Activated T-cell treated with anti-CD3 and anti-CD28 coated beads, Interleukin-2, amount 50 U/mL, for 72 hours (primary cell): ENCODE data around the gene CRYBA4. TPM values are rescaled to one million over a fixed set of nuclear protein-coding genes. Genes with fewer than 3 reads are reported as not detected.
"Not testable (repeated sequence)": the region's sequence is repeated elsewhere in the genome, so short reads cannot be mapped to it uniquely, and the experiment has no call there.

Experiments used
- ATAC-seq, 2 donors: fragments of 150-1000 bp; cut with Tn5 transposase; replicated peaks in 1 of 2; 2 replicates each; pipeline ENCODE4 v1.10.0; 2021; ENCODE audit warnings: moderate library complexity in 2 of 2, mild to moderate bottlenecking in 1 of 2
- DNase-seq, 2 donors: peaks; one replicate each; pipeline ENCODE4 v3.0.0; 2021 to 2022; ENCODE audit warnings: mixed read lengths in 1 of 2
- H3K27ac Mint-ChIP-seq: one replicate; pipeline ENCODE4 v1.8.0; 2022; ENCODE audit warnings: mild to moderate bottlenecking, moderate library complexity, mixed read lengths
- H3K27me3 Mint-ChIP-seq: one replicate; pipeline ENCODE4 v1.8.0; 2022; ENCODE audit warnings: low read depth, mixed read lengths
- H3K36me3 Mint-ChIP-seq, 2 donors: one replicate each; pipeline ENCODE4 v1.8.0; 2022; ENCODE audit warnings: mixed read lengths in 2 of 2, mild to moderate bottlenecking in 1 of 2; ENCODE audit not compliant: insufficient read depth in 2 of 2
- H3K4me1 Mint-ChIP-seq: one replicate; pipeline ENCODE4 v1.8.0; 2022; ENCODE audit warnings: low read depth, mixed read lengths
- H3K4me3 Mint-ChIP-seq, 2 donors: one replicate each; pipeline ENCODE4 v1.8.0; 2022; ENCODE audit warnings: mild to moderate bottlenecking in 2 of 2, mixed read lengths in 2 of 2, moderate library complexity in 2 of 2
- H3K9me3 Mint-ChIP-seq, 2 donors: one replicate each; pipeline ENCODE4 v1.8.0; 2022; ENCODE audit warnings: mixed read lengths in 2 of 2
- total RNA-seq, 2 donors: library from RNA; stranded (reverse); gene quantifications; one replicate each; pipeline ENCODE4 v1.2.3, GENCODE V29; 2022

CRYBA4 gene
- total RNA-seq, 2 donors from 2014 or later: 0.63 TPM; not detected in 1

DNA sequence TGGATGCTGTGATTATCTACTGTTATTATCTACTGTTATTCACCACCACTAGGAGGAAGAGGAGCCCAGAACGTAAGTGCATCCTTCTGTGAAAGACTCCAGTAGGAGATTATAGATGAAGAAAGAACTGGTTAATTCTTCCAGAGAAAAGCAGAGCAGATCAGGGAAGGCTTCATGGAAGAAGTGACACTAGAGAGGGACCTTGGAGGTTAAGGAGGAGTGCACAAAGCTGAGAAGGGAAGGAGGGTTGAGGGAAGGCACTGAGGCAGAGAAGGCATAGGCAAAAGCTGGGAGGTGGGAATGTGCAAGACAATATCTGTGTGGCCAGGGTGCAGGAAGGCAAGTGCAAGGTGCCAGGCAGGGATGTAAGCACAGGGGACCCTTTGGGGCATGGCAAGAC, 17.4 kb upstream of the CRYBA4 start:
- Mint-ChIP-seq H3K27ac (no peak overlapping the region), H3K27me3 (no peaks in the 10 kb centered on the region), H3K4me3 (no peak overlapping the region), H3K9me3 (no peaks in the 10 kb centered on the region), H3K4me1 (no peaks in the 10 kb centered on the region), H3K36me3 (no peaks in the 10 kb centered on the region)
- ATAC-seq (no peak), DNase-seq (no peak)

DNA sequence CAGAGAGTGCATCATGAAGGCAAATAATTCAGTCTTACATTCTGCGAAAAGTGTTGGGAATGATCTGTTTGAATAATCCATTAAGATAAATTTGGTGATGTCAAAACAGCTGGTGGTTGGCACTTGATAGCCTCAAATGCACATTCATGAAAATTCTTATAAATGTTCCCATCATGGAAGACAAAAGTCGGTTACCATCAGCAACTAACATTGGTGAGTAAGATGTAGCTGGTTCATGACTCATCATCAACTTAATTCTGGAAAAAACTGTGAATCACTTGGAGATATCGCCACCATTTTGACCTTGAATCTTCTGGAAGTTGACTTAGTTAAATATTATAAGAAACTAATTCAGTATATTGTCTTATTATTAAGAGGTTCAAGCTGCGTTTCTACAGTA, 15.2 kb upstream of the CRYBA4 start:
- H3K27me3 Mint-ChIP-seq: no peaks in the 10 kb centered on the region
- H3K27ac Mint-ChIP-seq: no peak overlapping the region
- DNase-seq (no peak), ATAC-seq (no peak)
- H3K36me3 Mint-ChIP-seq: no peaks in the 10 kb centered on the region
- H3K4me1 Mint-ChIP-seq: peaks cover 10% of the 10 kb centered on the region
- no peak overlapping the region for H3K4me3 Mint-ChIP-seq
- H3K9me3 Mint-ChIP-seq: no peaks in the 10 kb centered on the region

DNA sequence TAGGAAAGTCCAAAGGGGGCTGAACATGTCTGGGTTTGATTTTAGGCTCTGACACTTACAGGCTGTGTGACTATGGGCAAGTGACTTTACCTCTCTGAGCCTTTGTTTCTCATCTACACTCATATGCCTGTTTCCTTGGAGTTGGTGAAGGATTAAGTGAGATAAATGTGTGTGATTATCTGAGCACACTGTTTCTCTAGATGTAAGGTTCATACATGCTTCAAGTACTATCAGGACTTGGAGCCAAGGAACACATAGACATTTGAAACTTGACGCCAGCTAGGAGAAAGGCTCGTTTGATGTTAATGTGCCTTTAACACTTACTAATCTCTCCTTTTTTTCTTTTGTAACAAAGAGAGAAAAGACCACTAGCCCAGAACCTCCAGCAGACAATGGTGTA, 13.6 kb upstream of the CRYBA4 start:
- DNase-seq (no peak), ATAC-seq (no peak)
- no peaks in the 10 kb centered on the region for H3K9me3 Mint-ChIP-seq
- no peaks in the 10 kb centered on the region for H3K36me3 Mint-ChIP-seq
- peaks cover 7% of the 10 kb centered on the region for H3K27me3 Mint-ChIP-seq
- no peak overlapping the region for H3K4me3 Mint-ChIP-seq
- H3K4me1 Mint-ChIP-seq: peaks cover 10% of the 10 kb centered on the region
- no peak overlapping the region for H3K27ac Mint-ChIP-seq

DNA sequence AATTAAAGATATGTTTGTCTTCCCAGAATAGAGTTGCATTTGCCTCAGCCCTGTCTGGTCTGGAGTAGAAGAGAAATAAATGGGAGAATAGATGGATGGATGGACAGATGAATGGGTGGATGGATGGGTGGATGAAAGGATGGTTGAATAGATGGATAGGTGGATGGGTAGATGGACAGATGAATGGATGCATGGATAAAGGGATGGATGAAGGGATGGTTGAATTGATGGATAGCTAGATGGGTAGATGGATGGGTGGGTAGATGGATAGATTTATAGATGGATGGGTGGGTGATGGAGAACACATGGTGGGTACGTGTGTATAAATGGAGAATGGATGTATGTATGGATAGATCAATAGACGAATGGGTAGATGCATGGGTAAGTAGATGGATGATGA, 12.5 kb upstream of the CRYBA4 start:
- ATAC-seq (no peak), DNase-seq (no peak)
- Mint-ChIP-seq H3K4me1 (peaks cover 10% of the 10 kb centered on the region), H3K9me3 (no peaks in the 10 kb centered on the region), H3K4me3 (no peak overlapping the region), H3K27me3 (peaks cover 12% of the 10 kb centered on the region), H3K27ac (no peak overlapping the region), H3K36me3 (no peaks in the 10 kb centered on the region)

DNA sequence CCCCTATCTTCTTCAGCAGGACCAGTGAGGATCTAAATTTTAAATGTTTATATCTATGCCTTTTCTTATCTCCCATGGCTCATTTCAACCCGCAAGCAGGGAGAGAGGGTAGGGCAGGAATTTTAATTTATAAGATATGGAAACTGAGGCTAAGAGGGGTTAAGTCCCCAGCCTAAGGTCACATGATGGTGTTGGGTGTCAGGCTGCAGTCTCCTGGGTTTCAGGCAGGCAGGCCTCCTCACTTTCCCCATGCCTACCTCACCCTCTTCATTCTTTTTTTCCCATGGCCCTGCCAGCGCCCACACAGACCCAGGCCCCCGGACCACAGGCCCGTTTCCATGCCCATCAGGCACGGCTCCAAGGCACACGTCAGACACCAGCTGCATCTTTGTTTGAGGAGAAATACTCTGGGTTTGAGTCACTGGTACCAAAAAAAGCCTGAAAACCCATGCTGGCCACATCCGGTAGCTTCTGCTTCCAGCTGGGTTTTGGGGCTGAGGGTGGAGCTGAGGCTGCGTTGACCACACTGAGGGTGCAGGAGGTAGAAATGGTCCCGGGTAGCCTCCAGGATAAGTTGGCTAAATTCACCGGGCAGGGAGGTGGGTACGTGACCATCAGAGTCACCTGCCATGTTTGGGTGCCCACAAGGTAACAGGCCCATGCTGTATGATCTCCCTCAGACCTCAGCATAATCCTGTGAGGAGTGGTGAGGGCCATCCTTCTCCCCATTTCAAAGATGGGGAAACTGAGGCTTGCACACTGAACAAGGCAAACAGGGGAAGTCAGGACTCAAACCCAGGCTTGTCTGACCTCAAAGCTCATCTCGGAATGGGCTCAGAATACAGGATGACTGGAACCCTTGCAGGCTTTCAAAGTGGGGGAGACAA, 11.4 kb upstream of the CRYBA4 start:
- Mint-ChIP-seq H3K4me1 (peaks cover 10% of the 10 kb centered on the region), H3K4me3 (peak overlapping the region; percentile 13 to 45)
- peak; percentile 86 to 89 for ATAC-seq

DNA sequence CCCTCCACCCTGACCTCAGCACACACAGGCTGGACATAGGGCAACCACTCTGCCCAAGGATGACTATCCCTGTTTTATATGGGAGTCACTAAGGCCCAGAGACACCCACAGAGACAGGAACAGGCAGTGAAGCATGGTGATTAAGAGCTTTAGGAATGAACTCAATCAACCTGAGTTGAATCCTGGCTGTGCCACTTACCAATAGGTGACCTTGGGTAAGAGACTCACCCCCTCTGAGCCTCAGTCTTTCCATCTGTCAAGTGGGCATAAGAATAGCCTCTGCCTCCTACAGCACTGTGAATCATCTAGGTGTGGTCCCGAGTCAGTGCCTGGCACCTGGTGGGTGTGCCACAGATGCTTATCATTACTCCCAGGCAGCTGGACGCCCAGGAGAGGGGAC, 10.8 kb upstream of the CRYBA4 start:
- no peaks in the 10 kb centered on the region for H3K36me3 Mint-ChIP-seq
- ATAC-seq (peak; percentile 38 to 44), DNase-seq (no peak)
- H3K27ac Mint-ChIP-seq: no peak overlapping the region
- no peak overlapping the region for H3K4me3 Mint-ChIP-seq
- H3K9me3 Mint-ChIP-seq: no peaks in the 10 kb centered on the region
- peaks cover 14% of the 10 kb centered on the region for H3K27me3 Mint-ChIP-seq
- peaks cover 10% of the 10 kb centered on the region for H3K4me1 Mint-ChIP-seq

More for the DNA sequence above, 11.4 kb upstream of the CRYBA4 start:
- Mint-ChIP-seq H3K9me3 (no peaks in the 10 kb centered on the region), H3K27me3 (peaks cover 14% of the 10 kb centered on the region), H3K27ac (peak overlapping the region; percentile 25), H3K36me3 (no peaks in the 10 kb centered on the region)
- peak; percentile 56 to 71 for DNase-seq

DNA sequence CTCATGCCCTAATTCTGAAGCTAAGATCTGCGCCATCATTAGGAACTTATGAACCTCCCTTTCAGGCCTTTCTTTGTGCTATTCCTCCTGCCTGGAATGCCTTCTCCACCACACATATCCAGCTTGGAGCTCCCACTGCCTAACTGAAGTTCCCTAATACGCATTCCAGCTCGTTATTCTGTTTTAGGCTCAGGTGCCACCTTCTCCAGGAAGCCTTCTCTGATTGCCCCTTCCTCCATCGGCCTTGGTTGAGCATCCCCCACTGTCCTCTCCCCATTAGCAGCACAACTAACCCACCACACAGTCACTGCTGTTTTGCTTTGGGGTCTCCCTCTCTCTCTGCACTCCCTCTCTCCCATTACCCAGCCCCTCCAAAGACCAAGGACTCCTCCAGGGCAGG, 9.1 kb upstream of the CRYBA4 start:
- H3K27ac Mint-ChIP-seq: no peak overlapping the region

DNA sequence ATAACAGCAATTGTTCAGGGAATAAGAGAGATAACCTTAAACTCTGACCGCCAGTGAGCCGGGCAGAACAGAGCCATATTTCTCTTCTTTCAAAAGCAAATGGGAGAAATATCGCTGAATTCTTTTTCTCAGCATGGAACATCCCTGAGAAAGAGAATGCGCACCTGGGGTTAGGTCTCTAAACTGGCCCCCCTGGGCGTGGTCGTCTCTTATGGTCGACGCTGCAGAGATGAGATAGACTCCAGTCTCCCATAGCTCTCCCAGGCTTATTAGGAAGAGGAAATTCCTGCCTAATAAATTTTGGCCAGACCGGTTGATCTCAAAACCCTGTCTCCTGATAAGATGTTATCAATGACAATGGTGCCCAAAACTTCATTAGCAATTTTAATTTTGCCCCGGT, 8.0 kb upstream of the CRYBA4 start:
- not testable (repeated sequence) for ATAC-seq, H3K27ac Mint-ChIP-seq, DNase-seq, H3K4me1 Mint-ChIP-seq, H3K4me3 Mint-ChIP-seq, H3K36me3 Mint-ChIP-seq, H3K9me3 Mint-ChIP-seq
- H3K27me3 Mint-ChIP-seq: peaks cover 14% of the 10 kb centered on the region

More for the DNA sequence above, 9.1 kb upstream of the CRYBA4 start:
- ATAC-seq (no peak), DNase-seq (no peak)
- no peaks in the 10 kb centered on the region for H3K36me3 Mint-ChIP-seq
- no peak overlapping the region for H3K4me3 Mint-ChIP-seq
- H3K9me3 Mint-ChIP-seq: no peaks in the 10 kb centered on the region
- peaks cover 10% of the 10 kb centered on the region for H3K4me1 Mint-ChIP-seq
- peaks cover 14% of the 10 kb centered on the region for H3K27me3 Mint-ChIP-seq

DNA sequence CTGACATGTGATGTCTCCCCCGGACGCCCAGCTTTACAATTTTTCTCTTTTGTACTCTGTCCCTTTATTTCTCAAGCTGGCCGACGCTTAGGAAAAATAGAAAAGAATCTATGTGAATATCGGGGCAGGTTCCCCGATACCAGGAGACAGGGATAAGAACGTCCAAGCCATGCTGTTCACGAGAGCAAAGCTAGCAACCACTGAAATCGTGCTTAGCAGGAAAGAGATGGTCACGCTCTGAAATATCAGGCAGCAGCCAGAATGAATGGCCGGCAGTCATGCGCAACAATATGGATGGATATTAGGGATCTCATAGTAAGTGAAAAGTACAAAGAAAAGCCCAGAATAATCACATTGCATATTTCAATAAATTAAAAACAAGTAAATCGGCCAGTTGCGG, 7.4 kb upstream of the CRYBA4 start:
- Mint-ChIP-seq H3K9me3 (no peaks in the 10 kb centered on the region), H3K4me3 (no peak overlapping the region), H3K27ac (no peak overlapping the region), H3K4me1 (peaks cover 10% of the 10 kb centered on the region), H3K27me3 (peaks cover 14% of the 10 kb centered on the region), H3K36me3 (no peaks in the 10 kb centered on the region)
- DNase-seq (no peak), ATAC-seq (no peak)

DNA sequence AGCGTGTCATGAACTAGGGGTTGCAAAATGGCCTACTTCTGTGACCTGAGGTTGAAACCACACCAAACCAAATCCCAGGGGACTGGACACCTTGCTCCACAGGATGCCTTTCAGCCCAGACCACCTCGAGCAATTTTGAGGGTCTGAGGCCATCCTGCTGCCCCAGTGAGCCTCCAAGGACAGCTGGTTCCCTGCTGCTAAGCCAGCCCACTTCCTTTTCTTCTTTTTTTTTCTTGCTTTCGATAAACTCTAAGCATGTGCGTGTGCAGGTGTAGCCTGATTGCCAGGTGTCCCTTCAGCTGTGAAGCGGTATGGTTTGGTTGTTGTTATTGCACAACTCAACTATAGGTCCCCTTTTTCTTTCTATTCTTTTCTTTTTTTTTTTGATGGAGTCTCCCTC, 6.6 kb upstream of the CRYBA4 start:
- Mint-ChIP-seq H3K27me3 (peaks cover 14% of the 10 kb centered on the region), H3K9me3 (no peaks in the 10 kb centered on the region), H3K27ac (no peak overlapping the region), H3K4me1 (peaks cover 7% of the 10 kb centered on the region), H3K4me3 (no peak overlapping the region), H3K36me3 (no peaks in the 10 kb centered on the region)
- no peak for ATAC-seq
- DNase-seq: no peak

DNA sequence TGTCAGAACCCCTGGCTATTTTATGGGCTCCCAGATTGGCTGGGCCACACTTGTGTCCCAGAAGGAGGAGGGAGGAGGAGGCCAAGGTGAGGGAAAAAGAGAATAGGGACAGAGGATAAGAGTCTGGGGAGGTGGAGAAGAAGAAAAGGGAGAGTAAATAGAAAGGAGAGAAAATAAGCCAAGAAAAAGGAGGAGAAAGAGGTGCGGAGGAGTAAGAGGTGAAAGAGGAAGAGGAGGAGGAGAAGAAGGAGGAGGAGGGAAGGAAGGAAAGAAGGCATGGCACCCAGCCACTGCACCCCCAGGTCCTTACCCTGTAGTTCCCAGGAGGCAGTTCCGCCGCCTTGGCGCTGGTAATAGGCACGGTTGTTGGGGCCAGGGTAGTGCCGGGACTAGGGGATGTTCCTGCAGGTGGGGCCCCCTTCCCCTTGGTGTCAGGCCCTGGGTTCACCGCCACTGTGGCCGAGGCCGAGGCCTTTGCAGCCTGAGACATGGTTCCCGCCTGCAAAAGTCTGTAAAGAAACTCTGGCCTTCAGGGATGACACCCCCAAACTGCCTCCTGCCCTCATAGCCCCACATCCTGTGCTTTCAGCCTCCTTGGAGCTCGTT, 5.8 kb upstream of the CRYBA4 start:
- peaks cover 14% of the 10 kb centered on the region for H3K27me3 Mint-ChIP-seq
- no peak overlapping the region for H3K27ac Mint-ChIP-seq
- DNase-seq: no peak

DNA sequence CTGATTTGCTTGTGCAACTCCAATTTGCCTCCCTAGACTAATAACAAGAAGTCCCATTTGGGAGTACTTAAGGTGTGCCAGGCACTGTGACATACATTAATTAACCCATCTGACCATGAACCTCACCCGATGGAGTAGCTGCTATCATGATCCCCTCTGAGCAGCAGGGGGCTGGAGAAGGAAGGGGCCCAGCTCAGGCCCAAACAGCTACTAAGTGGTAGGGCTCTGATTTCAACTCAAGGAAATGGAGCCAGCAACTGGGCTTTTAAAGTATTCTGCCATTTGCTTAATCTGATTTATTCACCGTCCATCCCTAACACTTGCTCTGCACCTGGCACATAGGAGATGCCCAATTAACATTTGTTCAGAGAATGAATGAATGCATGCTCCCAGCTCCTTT, 5.1 kb upstream of the CRYBA4 start:
- Mint-ChIP-seq H3K4me1 (no peaks in the 10 kb centered on the region), H3K9me3 (no peaks in the 10 kb centered on the region), H3K27ac (no peak overlapping the region), H3K36me3 (no peaks in the 10 kb centered on the region), H3K27me3 (peaks cover 14% of the 10 kb centered on the region), H3K4me3 (no peak overlapping the region)
- DNase-seq (no peak), ATAC-seq (no peak)

More for the DNA sequence above, 5.8 kb upstream of the CRYBA4 start:
- no peaks in the 10 kb centered on the region for H3K36me3 Mint-ChIP-seq
- no peak for ATAC-seq
- no peaks in the 10 kb centered on the region for H3K4me1 Mint-ChIP-seq
- H3K9me3 Mint-ChIP-seq: no peaks in the 10 kb centered on the region
- no peak overlapping the region for H3K4me3 Mint-ChIP-seq

DNA sequence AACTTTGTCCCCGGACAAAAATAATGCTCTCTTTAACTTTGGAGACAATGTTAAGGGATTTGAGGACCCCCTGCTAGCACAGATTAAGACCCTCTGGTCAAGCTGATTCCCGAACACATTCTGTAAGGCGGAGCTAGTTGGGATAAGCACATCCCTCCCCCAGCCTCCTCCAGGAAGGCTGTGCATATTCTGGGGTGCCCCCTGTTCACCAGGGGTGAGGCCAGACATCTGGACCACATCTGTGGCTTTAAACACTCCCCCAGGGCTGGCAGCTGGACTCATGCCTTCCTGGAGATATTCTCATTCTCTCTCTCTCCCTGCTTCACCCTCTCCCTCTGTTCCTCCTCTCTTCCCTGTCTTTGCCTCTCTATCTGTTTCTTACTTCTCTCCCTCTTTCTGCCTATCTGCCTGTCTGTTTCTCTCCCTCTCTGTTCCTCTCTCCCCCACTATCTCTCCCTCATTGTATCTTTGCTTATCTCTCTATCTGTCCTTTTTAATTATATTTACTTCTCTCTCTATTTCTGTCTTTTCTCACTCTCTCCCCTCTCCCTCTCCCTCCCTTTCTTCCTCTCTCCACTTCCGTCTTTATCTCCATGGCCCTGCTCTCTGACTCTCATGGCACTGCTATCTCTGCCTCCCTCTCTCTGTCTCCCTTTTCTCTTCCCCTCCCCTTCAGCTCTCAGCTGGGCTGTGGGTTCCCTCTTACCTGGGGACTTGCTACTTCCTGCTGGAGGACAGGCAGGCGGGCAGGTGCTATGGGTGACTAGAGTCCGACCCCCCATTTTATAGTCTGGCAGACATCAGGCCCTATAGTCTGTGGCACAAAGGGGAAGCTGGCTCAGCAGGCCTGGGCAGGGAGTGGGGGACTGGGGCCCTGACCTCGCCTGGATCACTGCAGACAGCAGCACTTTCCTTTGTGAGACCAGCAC, 4.2 kb upstream of the CRYBA4 start, which contains the start of gene CRYBB1:
Gene CRYBB1, minus strand, starts transcription at position 757 of the 929 bp plus-strand sequence. CDS start 1,708 bp downstream, outside the sequence.
- no peak within 1 kb of the TSS for H3K27ac Mint-ChIP-seq
- H3K36me3 Mint-ChIP-seq: no peaks in the 10 kb centered on the region
- H3K4me1 Mint-ChIP-seq: no peaks in the 10 kb centered on the region
- no peak within 1 kb of the TSS for H3K4me3 Mint-ChIP-seq
- peaks cover 14% of the 10 kb centered on the region for H3K27me3 Mint-ChIP-seq
- H3K9me3 Mint-ChIP-seq: no peaks in the 10 kb centered on the region
- ATAC-seq (no peak), DNase-seq (no peak)
